GM21737 (cell line): ENCODE data around the gene OR2F2.

Experiments used
- ATAC-seq: cut with Tn5 transposase; IDR thresholded peaks from one replicate; pipeline ENCODE4 v1.9.1; 2021; ENCODE audit warnings: mild to moderate bottlenecking, moderate library complexity; ENCODE audit not compliant: unreplicated experiment

OR2F2 gene

GRCh38 chr7:143975617-143976016 lies 40.6 kb downstream of the OR2F2 start:
- ATAC-seq, result no peak

GRCh38 chr7:143978585-143978984 lies 43.6 kb downstream of the OR2F2 start:
- no peak for ATAC-seq

- ATAC-seq, result no peak
These were observed 44.3 kb downstream of the OR2F2 start for GRCh38 chr7:143979359-143979758.

- no peak for ATAC-seq
These were observed 45.0 kb downstream of the OR2F2 start for GRCh38 chr7:143979998-143980397.

GRCh38 chr7:143980746-143981510 lies 45.9 kb downstream of the OR2F2 start:
- ATAC-seq, result no peak

GRCh38 chr7:143983960-143984359 lies 48.9 kb downstream of the OR2F2 start:
- no peak for ATAC-seq
